ENCODE data around the gene RPS6KB1. TPM values are rescaled to one million over a fixed set of nuclear protein-coding genes. Genes with fewer than 3 reads are reported as not detected.
"Not testable (repeated sequence)": the region's sequence is repeated elsewhere in the genome, so short reads cannot be mapped to it uniquely, and the experiment has no call there.

RPS6KB1 gene
- total and polyA plus RNA-seq, 10 of the 15 experiments (the other 5 are each of a cell fraction or from before 2014, with no cell fraction given), result 6.6 to 33.2 (median 26.0) TPM

GRCh38 chr17:59930121-59930520 is 37.2 kb downstream of the RPS6KB1 start:
- H3K4me3 ChIP-seq; ATAC-seq; FAIRE-seq; POLR2A ChIA-PET; H3K4me2 ChIP-seq (ENCODE audit: control insufficient read depth, insufficient read depth); intact Hi-C loops (cut with micrococcal nuclease; ENCODE audit: unreplicated experiment); H2AFZ ChIP-seq (ENCODE audit: control insufficient read depth, low read depth, low read length); BruUV-seq (replicated peaks); H3K79me2 ChIP-seq (ENCODE audit: control insufficient read depth, insufficient read depth, low read length); in situ Hi-C loops (cut with MboI); H3K9me3 ChIP-seq (replicated peaks; ENCODE audit: control insufficient read depth, insufficient read depth, low read length); H4K20me1 ChIP-seq (ENCODE audit: control insufficient read depth, insufficient read depth); RAD21 ChIA-PET (ENCODE audit: unreplicated experiment); H3K27me3 ChIP-seq (replicated peaks in 1 of 2; ENCODE audit: control insufficient read depth in 2 of 2, insufficient read depth in 2 of 2, low read length in 1 of 2); CTCF ChIA-PET; H3K9ac ChIP-seq (ENCODE audit: control insufficient read depth, insufficient read depth, low read length); SMC1A ChIA-PET (ENCODE audit: uncharacterized antibody, unreplicated experiment); DNase-seq (ENCODE audit: low read depth, low spot score); H3K27ac ChIP-seq (ENCODE audit: control insufficient read depth, insufficient read depth); H3K4me1 ChIP-seq (ENCODE audit: control insufficient read depth, insufficient read depth, low read length); H3K36me3 ChIP-seq (ENCODE audit: control insufficient read depth in 2 of 2, insufficient read depth in 2 of 2, low read length in 1 of 2): not testable (repeated sequence)
- WGBS (ENCODE audit: insufficient coverage, insufficient replicate concordance, low lambda C conversion rate, missing lambda C conversion rate), result 100% methylated on average over 2 of the region's 2 CpGs

GRCh38 chr17:59930768-59931167 is 37.8 kb downstream of the RPS6KB1 start:
- H3K27ac ChIP-seq (ENCODE audit: control insufficient read depth, insufficient read depth); H3K79me2 ChIP-seq (ENCODE audit: control insufficient read depth, insufficient read depth, low read length); H3K9me3 ChIP-seq (replicated peaks; ENCODE audit: control insufficient read depth, insufficient read depth, low read length); intact Hi-C loops (cut with micrococcal nuclease; ENCODE audit: unreplicated experiment); H3K27me3 ChIP-seq (replicated peaks in 1 of 2; ENCODE audit: control insufficient read depth in 2 of 2, insufficient read depth in 2 of 2, low read length in 1 of 2); RAD21 ChIA-PET (ENCODE audit: unreplicated experiment); H4K20me1 ChIP-seq (ENCODE audit: control insufficient read depth, insufficient read depth); H3K4me2 ChIP-seq (ENCODE audit: control insufficient read depth, insufficient read depth); BruUV-seq (replicated peaks); in situ Hi-C loops (cut with MboI); CTCF ChIA-PET; H3K36me3 ChIP-seq (ENCODE audit: control insufficient read depth in 2 of 2, insufficient read depth in 2 of 2, low read length in 1 of 2); SMC1A ChIA-PET (ENCODE audit: uncharacterized antibody, unreplicated experiment); FAIRE-seq; ATAC-seq; H3K4me3 ChIP-seq; POLR2A ChIA-PET; H3K9ac ChIP-seq (ENCODE audit: control insufficient read depth, insufficient read depth, low read length); DNase-seq (ENCODE audit: low read depth, low spot score); H2AFZ ChIP-seq (ENCODE audit: control insufficient read depth, low read depth, low read length); H3K4me1 ChIP-seq (ENCODE audit: control insufficient read depth, insufficient read depth, low read length): not testable (repeated sequence)
- TF ChIP-seq ETV6 (conservative IDR thresholded peaks at IDR 0.05 in 1 of 2, IDR thresholded peaks at IDR 0.05 in 1 of 2; ENCODE audit: borderline replicate concordance in 1 of 2, low read depth in 1 of 2), result 0 out of 4 replicates have a peak, but pooled peaks of 1 of the 2 experiments have one; percentile 33
- WGBS (ENCODE audit: insufficient coverage, insufficient replicate concordance, low lambda C conversion rate, missing lambda C conversion rate), result 90% methylated on average over 3 of the region's 3 CpGs

- H3K9me3 ChIP-seq (replicated peaks; ENCODE audit: control insufficient read depth, insufficient read depth, low read length); H3K79me2 ChIP-seq (ENCODE audit: control insufficient read depth, insufficient read depth, low read length); H4K20me1 ChIP-seq (ENCODE audit: control insufficient read depth, insufficient read depth); FAIRE-seq; BruUV-seq (replicated peaks); H3K9ac ChIP-seq (ENCODE audit: control insufficient read depth, insufficient read depth, low read length); POLR2A ChIA-PET; H3K4me3 ChIP-seq; H3K36me3 ChIP-seq (ENCODE audit: control insufficient read depth in 2 of 2, insufficient read depth in 2 of 2, low read length in 1 of 2); H3K4me1 ChIP-seq (ENCODE audit: control insufficient read depth, insufficient read depth, low read length); H3K4me2 ChIP-seq (ENCODE audit: control insufficient read depth, insufficient read depth); H2AFZ ChIP-seq (ENCODE audit: control insufficient read depth, low read depth, low read length); DNase-seq (ENCODE audit: low read depth, low spot score); intact Hi-C loops (cut with micrococcal nuclease; ENCODE audit: unreplicated experiment); in situ Hi-C loops (cut with MboI); H3K27me3 ChIP-seq (replicated peaks in 1 of 2; ENCODE audit: control insufficient read depth in 2 of 2, insufficient read depth in 2 of 2, low read length in 1 of 2); H3K27ac ChIP-seq (ENCODE audit: control insufficient read depth, insufficient read depth); ATAC-seq: not testable (repeated sequence)
- ChIA-PET CTCF (interaction anchor here (0.8 to 1.5 kb wide), 3 partner anchors 19 to 103 kb away, joined by 3 read pairs; no protein-coding TSS in a partner anchor), RAD21 (ENCODE audit: unreplicated experiment) (interaction anchor here (1.1 kb wide), 1 partner anchor 181 kb away, joined by 3 read pairs; no protein-coding TSS in a partner anchor), SMC1A (ENCODE audit: uncharacterized antibody, unreplicated experiment) (interaction anchor here (2.1 kb wide), 1 partner anchor 17 kb away, joined by 5 read pairs; no protein-coding TSS in a partner anchor)
- 100% methylated on average over 1 of the region's 1 CpG for WGBS (ENCODE audit: insufficient coverage, insufficient replicate concordance, low lambda C conversion rate, missing lambda C conversion rate)
These were observed 40.4 kb downstream of the RPS6KB1 start for GRCh38 chr17:59933317-59933716.

Measured in GM12878 (cell line).